ENCODE measurements around the gene BRMS1L.

Gene BRMS1L

DNA sequence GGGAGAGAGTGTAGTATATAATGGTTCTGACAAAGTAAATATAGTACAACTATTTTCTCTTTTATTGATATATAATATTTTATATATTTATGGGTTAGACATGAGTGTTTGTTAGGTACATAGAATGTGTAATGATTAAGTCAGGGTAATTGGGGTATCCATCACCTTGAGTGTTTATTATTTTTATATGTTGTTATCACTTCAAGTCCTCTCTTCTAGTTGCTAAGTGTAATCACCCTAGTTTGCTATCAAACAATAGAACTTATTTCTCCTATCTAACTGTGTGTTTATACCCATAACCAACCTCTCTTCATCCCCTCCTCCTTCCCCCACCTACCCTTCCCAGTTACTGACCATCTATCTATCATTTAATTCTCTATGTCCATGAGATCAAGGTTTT, 64.2 kb downstream of the BRMS1L start:
- DNase-seq (ENCODE audit: low read depth): no peak
- H3K4me3 ChIP-seq (ENCODE audit: low read depth, low read length): no peak overlapping the region
- TF ChIP-seq, protein P1, sequence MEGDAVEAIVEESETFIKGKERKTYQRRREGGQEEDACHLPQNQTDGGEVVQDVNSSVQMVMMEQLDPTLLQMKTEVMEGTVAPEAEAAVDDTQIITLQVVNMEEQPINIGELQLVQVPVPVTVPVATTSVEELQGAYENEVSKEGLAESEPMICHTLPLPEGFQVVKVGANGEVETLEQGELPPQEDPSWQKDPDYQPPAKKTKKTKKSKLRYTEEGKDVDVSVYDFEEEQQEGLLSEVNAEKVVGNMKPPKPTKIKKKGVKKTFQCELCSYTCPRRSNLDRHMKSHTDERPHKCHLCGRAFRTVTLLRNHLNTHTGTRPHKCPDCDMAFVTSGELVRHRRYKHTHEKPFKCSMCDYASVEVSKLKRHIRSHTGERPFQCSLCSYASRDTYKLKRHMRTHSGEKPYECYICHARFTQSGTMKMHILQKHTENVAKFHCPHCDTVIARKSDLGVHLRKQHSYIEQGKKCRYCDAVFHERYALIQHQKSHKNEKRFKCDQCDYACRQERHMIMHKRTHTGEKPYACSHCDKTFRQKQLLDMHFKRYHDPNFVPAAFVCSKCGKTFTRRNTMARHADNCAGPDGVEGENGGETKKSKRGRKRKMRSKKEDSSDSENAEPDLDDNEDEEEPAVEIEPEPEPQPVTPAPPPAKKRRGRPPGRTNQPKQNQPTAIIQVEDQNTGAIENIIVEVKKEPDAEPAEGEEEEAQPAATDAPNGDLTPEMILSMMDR (IDR thresholded peaks at IDR 0.05; ENCODE audit: control insufficient read depth, extremely low read depth, insufficient read depth): no peak

DNA sequence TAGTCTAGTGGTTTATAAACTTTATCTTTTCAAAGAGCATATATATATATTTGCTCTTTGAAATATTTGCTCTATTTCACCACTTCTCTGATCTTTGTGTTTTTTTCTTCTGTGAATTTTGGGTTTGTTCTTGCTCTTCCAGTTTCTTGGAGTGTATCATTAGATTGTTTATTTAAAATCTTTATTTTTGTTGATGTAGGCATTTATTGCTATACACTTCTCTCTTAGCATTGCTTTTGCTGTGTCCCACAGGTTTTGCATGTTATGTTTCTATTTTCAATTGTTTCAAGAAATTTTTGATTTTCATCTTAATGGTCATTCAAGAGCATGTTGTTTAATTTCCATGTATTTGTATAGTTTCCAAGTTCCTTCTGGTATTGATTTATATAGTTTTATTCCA, 69.1 kb downstream of the BRMS1L start:
- TF ChIP-seq, protein P1 (IDR thresholded peaks at IDR 0.05; ENCODE audit: control insufficient read depth, extremely low read depth, insufficient read depth): no peak
- DNase-seq (ENCODE audit: low read depth): no peak
- H3K4me3 ChIP-seq (ENCODE audit: low read depth, low read length): no peak overlapping the region

DNA sequence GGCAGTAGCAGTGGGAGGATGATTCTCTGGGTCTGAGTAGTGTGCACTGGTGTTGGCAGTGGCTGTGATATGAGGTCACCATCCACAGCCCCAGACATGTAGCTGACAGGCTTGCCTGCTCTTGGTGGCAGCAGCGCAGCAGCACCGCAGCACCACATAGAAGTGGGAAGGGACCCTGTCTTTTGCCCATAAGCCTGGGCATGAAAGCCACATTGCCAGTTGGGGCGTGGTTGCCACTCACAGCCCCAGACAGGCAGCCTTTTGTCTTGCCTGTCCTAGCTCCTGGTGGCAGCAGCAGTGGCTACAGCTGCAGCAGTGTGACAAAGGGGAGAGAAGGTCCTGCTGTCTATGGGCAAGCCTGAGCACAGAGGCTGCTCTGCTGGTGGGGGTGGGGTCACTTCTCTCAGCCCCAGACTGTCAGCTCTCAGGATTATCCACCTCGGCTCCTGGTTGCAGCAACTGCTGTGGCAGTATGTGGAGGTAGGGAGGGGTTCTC, 71.5 kb downstream of the BRMS1L start:
- TF ChIP-seq, protein P1 (IDR thresholded peaks at IDR 0.05; ENCODE audit: control insufficient read depth, extremely low read depth, insufficient read depth): no peak
- DNase-seq (ENCODE audit: low read depth): no peak
- H3K4me3 ChIP-seq (ENCODE audit: low read depth, low read length): no peak overlapping the region

DNA sequence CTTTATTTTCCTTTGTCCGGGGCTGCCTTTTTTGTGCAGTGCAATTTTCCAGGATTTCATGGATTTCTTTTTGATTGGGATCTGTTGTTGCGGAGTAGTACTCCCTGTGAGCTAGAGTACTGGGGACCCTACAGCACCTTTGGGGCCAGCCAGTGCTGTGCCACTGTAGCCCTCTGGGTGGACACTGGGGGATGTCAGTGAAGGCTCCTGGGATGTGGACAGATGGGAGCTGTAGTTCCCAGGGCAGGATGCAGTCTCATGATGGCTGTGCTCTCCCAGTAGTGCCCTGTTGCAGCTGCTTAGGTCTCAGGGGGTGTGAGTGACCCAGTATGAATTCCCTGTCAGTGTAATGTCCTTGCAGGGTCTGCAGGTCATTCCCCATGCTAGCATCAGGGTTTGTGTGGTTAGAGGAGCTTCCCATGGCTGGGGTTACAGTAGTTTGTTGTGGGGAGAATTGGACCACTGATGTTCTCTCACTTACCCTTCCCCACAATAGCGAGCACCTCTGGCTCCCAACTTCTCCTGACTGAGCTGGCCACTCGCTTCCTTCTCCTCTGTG, 72.2 kb downstream of the BRMS1L start:
- no peak overlapping the region for H3K4me3 ChIP-seq (ENCODE audit: low read depth, low read length)
- DNase-seq (ENCODE audit: low read depth): no peak

DNA sequence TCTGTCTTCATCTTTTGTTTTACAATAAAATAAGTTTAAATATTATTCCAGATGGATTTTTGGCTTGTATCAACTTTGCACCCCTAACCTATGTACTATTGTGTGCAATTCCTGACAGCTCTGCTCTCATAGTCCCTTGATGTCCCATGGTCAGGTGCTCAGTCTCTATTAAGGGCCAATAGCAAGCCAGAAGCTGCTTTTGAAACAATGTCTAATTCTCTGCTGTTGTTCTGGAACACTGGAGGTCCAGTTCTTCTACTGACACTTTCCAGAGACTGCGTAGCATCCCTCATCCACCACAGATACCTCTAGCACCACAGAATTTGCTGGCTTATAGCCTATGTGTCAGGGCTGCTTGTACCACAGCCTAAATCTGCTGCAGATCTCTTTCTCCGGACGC, 74.6 kb downstream of the BRMS1L start:
- TF ChIP-seq, protein P1 (IDR thresholded peaks at IDR 0.05; ENCODE audit: control insufficient read depth, extremely low read depth, insufficient read depth): no peak

More for the DNA sequence above, 72.2 kb downstream of the BRMS1L start:
- TF ChIP-seq, protein P1 (IDR thresholded peaks at IDR 0.05; ENCODE audit: control insufficient read depth, extremely low read depth, insufficient read depth): no peak

DNA sequence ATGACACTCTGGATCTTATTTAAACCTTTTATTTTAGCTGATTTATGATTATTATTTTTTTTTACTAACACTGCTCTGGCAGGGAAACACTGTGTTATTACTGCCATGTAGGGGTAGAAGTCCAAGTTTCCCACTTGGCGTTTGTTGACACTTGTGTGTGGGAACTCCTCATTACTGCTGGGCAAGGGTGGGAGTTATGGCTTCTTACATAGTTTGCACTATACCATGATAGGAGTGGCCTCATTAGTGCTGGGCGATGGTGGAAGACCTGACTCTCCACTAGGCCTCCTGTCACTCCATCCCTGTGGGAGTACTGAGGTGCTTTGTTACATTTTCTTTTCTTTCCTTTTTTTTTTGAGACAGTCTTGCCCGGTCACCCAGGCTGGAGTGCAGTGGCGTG, 83.5 kb downstream of the BRMS1L start:
- no peak overlapping the region for H3K4me3 ChIP-seq (ENCODE audit: low read depth, low read length)
- TF ChIP-seq, protein P1 (IDR thresholded peaks at IDR 0.05; ENCODE audit: control insufficient read depth, extremely low read depth, insufficient read depth): no peak
- no peak for DNase-seq (ENCODE audit: low read depth)

More for the DNA sequence above, 74.6 kb downstream of the BRMS1L start:
- no peak overlapping the region for H3K4me3 ChIP-seq (ENCODE audit: low read depth, low read length)
- no peak for DNase-seq (ENCODE audit: low read depth)

DNA sequence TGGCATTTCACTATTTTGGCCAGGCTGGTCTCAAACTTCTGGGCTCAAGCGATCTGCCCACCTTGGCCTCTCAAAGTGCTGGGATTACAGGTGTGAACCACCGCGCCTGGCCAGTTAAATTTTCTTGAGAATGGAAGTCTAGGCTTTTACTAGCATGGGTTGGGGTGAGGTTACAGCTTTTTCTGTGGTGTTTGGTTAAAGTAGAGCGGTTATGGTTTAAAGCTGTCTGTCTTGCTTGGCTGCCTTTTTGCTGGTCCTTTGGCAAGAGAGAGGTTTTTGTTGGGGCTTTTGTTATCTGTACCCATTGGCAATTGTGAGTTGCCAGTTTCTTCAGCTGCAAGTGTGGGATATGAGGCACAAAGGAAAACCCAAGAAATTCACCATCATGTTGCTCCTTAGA, 84.1 kb downstream of the BRMS1L start:
- TF ChIP-seq, protein P1 (IDR thresholded peaks at IDR 0.05; ENCODE audit: control insufficient read depth, extremely low read depth, insufficient read depth): no peak
- H3K4me3 ChIP-seq (ENCODE audit: low read depth, low read length): no peak overlapping the region
- DNase-seq (ENCODE audit: low read depth): no peak
